Hypothalamus (tissue), 51 donors: Measurements from ENCODE around the gene TMEM132D.

Experiments used
- DNase-seq, 51 donors: peaks; one replicate each; lab custom pipeline; 2025; lab: John Stamatoyannopoulos, UW

The TMEM132D gene

DNA sequence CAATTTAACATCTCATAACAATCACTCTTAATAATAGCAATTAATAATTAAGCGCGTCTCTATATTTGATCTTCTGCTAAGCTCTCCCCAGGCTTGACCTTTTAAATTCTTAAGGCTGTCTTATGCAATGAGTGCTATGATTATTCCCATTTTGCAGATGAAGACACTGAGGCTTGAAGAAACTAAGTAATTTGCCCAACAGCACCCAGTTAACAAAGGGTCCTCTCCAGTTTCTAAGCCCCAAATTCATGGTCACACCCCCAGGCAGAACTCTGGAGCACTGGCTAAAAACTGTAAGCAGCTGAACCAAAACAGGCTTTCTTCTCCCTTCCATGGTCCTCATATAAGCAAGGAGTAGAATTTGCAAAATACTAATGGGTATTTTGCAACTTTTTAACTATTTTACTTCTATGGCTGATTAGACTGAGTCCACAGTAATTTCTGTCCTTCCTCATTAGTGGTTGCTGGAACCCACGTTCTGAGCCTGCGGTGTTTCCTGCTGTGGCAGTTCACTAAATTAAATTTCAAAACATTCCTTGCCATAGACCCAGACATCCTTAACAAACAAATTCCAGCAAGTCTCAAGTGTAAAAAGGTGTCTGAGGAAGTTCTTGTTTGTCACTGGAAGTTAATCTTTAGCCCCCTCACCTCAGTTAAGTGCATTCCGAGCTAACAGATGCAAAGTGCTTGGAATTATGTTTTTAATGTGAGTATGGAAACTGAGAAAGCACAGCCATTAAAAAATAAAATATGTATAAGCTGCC lies 76.5 kb downstream of the TMEM132D start:
- no peak for DNase-seq

DNA sequence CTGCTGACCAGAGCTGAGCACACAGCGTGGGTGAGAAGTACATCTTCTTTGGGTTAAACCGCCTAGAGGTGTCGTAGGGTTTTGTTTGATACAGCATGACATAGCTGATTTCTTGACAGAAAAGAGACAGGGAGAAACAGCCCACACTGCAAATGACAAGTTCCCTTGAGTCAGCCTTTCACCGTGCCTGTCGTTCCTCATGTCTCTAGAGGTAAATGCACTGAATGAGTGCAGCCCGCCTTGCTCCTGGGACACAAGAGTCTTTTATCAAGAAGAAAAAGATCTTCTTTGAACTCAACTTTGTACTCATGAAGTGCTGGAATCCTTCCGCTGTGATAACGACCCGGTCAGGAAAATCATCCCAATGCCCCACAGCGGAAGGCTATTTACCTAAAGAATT lies 77.6 kb downstream of the TMEM132D start:
- no peak for DNase-seq

DNA sequence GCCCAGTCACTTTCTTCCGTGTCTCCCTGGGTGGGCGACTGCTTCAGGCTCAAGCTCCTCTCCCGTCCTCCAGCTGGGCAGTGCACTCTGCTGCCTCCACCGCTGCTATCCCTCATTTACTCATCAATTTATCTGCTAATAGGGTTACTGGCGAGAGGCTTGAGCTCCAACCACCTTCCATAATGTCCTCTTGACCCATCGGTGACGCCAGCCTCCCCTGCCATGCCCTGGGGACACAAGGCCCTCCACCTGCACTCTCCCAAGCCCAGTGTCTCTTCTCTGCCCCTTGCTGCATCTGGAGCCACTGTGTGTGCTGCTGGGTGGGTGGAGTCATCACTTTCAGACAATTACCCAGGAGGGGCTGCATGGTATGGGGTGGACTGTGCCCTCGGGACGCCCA lies 78.5 kb downstream of the TMEM132D start:
- DNase-seq, result no peak

DNA sequence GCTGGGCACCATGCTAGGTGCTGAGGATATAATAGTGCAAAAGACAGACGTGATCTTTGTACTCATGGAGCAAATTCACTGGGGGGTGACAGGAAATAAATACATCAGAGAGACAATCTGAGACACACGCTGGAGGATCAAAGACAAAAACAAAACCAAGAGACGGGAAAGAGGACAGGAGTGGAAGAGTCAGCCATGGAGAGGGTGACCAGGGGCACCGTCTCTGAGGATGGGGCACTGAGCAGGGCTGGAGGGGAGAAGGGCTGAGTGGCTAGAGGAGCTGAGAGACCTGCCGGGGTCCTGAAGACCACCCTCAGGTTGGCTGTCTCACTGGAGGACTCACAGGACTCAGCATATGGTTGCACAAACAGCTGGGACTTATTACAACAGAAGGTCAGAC lies 81.9 kb downstream of the TMEM132D start:
- no peak for DNase-seq

DNA sequence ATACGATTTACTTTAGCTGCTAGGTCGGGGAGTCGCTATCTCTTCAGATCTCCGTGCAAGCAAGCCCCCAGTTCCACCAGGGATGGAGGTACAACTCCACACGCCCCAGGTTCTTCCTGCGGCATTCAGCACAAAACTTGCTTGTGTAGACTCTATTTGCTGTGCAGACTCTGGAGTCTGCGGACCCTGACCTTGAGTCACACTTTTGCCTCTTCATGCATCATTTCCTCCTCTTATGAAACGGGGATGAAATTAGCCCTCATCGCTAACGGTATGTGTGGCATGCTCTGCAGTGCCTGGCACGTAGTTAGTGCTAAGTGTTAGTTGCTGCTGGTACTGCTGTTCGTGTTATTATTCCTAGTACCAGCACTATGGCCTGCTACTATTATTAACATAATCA lies 84.4 kb downstream of the TMEM132D start:
- no peak for DNase-seq

DNA sequence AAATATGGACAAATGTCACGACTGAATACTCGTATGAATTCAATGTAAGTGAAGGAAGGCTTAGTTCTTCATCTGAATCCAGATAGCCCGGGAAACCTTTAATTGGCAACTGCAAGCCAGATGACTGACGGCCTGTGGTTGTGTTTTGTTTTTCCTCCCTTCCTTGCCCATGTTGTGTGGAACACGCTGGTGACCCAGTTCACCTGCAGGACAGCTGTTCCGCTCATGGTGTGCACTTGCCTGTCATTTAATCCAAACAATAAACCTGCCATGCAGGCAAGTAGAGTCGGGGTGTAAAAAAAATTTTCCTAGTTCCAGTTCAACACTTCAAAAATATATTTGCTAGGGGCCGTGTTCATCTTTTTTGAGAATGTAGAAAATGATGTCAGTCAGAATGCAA lies 88.0 kb downstream of the TMEM132D start:
- no peak for DNase-seq

DNA sequence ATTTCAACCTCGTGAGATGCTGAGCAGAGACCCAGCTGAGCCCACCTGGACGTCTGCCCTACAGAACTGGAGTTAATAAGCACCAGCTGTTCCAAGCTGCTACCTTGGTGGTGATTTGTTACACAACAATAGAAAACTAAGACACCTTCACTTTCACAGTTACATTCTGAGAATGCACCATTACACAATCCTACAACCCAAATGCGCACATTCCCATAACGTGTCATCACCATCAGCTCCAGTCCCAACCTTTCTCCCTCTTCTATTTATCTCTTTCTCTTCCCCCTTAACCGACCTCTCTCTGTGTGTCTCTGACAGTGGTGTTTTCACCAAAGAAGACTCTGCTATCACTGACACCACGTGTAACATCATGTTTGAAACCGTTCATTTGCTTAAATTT lies 91.9 kb downstream of the TMEM132D start:
- no peak for DNase-seq

DNA sequence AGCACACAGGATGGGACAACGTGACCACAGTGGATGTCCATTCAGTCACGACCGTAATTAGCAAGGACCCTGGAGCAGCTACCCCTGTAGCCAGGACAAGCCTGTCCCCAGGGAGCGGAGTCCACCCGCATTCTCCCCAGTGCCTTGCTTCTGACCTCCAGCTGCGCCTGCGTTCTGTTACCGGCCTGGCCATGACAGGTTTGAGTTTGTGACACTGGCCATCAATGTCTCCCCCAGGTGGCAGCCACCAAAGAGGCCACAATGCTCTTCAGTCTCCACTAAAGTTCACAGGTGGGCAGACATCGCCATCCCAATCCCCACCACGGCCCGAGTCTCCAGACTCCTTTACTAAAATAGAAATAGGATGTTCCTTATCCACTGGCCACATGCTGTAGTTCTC lies 96.7 kb downstream of the TMEM132D start:
- DNase-seq, result no peak

DNA sequence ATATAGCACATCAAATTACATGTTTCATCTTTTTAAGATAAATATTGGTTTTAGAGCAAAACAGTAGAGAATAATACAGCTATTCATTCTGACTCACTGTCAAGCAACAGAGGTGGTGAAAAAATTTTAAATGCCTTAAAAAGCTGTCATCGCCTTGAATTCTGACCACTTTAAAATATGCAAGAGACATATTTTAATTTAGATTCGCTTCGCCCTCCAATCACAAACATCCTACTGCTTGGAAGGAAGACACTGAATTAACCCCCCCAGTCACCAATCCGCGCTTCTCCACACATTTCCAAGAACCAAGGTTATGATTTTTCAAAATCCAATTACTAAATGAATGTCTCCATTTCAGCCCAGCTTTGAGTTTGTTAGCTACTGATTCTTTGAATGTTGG lies 112.4 kb downstream of the TMEM132D start:
- DNase-seq, result no peak

DNA sequence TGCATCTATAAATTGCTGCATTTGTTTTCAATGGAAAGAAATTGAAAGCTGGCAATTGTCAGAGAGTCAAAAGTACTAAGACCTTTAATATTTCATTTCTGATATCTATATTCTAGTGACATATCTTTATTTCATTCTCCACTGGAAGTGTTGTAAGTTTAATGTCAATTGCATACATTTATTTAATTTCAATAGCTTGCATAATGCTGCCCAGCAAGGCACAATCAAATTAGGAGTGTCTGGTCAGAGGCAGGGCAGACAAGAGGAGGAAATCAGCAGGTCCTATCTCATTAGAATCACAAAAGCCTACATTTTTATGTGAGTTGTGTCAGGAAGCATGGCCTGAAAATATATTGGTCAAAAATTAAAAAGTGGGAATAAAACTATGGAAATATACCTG lies 112.9 kb downstream of the TMEM132D start:
- DNase-seq, result no peak

DNA sequence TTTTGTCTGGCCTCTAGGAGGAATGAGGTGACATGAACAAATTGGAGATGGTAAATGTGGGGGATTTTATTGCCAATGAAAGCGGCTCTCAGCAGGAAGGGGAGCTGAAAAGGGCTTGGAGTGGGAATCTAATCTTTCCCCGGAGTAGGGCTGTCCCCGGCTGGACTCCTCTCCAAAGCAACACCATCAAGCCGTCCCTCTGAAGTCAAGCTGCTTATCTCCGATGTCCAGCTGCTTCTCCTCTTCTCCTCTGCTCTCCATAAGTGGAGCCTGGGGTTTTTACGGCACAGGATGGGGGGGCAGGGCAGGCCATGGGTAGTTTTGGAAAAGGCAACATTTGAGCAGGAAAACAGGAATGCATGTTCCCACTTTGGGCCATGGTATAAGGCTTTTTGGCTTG lies 113.5 kb downstream of the TMEM132D start:
- no peak for DNase-seq

DNA sequence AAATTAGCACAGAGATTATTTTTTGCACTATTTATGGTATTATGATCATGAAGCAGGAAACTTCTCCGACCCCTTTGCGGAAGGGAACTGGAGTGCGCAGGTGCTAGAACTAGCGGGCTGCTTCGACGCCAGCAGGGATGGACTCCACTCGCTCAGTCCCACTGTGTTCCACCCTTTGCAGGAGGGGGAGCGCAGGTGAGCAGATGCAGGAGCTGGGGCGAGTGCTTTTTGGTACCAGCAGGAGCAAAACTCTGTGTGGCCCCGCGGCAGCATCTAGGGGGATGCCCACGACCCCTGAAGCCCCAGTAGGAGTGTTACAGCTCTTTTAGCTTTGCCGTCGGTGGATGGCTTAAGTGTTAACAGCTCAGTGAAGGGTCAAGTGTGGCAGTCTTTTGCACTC lies 113.9 kb downstream of the TMEM132D start:
- DNase-seq, result no peak

DNA sequence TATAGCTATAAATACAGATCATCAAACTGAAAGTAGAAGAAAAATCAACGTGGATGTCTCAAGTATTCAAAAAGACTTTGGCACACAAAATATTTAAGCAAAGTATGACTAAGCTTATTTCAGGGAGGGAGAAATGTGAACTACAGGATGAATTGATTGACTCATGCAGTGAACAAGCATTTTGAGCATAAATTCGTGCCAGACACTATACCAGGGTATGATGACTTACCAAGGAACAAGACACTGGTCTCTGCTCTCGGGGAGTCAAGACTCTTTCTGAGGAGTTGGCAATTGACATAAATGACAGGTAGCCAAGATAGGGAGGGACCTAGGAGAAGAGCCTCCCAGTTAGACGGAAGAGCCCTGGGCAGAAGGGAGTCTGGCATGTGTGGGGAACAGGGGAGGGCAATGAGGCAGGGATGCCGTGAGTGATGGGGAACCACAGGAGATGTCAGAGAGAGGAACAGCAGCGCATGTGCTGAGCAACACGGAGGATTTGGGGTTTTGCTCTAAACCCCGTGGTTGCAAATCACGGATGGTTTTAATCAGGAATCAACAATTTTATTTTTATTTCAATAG lies 115.2 kb downstream of the TMEM132D start:
- DNase-seq, result no peak

DNA sequence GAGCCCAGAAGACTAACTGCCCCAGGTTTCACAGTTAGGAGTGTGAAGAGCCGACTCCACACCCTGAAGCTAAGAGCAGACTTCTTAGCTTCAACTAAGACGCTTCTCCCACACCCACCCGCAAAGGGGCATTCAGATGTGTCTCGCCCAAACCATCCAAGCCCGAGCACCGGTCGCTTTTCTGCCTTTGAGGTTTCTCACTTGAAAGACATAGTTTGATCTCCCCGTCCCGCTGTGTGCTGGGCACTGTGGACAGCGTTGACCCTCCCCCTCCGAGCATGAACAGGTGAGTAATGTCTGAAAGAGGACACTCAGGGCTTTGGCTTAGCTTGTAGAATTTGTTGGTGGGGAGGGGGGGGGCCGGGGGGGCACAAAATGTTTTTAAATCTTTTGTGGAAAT lies 123.8 kb downstream of the TMEM132D start:
- DNase-seq, result no peak

DNA sequence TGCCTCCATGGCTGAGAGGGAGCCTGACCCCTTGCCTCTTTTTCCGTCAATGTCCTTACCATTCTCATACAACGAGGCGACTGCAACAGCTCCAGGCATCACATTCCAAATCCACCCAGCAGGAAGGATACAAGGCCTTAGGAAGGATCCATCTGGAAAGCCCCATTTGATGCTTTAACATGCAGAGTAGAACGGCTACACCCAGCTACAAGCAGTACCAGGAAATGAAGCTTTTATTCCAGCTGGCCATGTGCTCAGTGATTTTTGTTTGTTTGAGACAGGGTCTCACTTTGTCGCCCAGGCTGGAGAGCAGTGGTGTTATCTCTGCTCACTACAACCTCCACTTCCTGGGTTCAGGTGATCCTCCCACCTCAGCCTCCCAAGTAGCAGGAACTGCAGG lies 124.8 kb downstream of the TMEM132D start:
- no peak for DNase-seq

DNA sequence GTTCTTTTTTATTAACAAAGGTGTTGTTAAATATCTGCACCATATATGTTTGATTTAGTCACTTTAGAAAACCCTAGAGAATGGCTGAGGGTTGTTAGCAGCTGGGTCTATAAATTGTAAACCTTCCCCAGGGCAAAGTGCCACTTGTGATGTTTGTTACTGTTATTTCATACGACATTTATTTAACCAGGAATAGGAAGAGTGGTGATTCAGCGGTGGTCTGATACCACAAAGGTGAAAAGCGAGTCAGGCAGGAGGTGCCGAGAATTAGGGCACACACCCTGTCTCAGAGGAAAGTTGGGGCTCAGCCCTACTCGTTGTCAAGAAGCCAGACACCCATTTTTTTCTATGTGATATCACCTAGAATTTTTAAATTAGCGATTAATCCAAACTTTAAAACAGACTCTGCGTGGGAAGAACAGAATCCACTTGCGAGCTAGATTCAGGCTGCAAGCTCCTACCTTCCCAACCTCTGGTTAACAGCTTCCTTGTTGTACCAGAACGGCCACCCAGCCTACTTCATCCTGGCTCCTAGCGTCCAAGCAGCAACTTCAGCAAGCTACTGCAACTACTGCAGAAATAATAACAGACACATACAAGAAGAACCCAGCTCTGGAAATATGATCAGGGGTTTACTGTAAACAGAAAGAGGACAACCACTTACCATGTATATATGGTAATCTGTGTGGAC lies 126.7 kb downstream of the TMEM132D start:
- no peak for DNase-seq

DNA sequence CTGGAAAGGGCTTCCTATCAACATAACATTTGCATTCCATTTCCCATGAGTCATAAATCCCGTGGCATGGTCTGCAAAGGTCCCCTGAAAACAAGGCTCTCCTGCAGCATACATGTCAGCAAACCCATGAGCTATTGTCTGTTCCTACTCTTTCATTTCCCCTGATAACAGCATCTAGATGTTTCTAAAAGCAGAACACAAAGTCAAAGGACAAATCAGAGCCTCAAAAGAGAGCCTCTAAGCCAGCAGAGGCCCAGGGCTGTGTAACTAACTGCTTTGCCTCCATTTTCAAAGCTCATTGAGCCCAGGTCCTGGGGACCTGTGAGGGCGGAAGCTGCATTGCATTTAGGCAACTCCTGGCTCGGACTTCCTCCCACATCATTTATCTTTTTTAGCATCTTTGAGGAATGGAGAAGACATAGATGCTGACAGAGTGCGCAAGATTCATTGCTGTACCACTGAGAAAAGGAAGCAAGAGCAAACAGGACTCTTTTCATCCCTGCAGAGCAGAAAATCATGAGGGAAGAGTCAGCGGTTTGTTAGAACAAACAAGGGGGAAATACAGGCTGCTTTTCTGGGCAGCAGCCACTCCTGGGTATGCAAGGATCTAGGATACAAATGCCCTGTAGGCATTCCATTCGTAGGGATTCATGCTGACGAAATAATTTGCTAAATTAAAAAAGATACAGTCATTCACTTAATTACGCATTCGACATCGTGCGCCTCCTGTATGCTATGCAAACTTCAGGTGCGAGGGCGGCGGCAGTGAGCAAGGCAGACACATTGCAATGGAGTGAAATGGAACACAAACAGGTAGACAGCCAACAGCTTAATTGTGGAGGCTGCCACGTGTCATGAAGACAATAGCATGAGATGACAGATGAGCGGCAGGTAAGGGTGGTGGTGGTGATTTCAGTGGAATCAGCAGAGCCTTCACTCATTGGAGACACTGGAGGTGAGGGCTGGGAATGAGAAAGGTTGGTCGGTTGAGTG lies 131.0 kb downstream of the TMEM132D start:
- no peak for DNase-seq

DNA sequence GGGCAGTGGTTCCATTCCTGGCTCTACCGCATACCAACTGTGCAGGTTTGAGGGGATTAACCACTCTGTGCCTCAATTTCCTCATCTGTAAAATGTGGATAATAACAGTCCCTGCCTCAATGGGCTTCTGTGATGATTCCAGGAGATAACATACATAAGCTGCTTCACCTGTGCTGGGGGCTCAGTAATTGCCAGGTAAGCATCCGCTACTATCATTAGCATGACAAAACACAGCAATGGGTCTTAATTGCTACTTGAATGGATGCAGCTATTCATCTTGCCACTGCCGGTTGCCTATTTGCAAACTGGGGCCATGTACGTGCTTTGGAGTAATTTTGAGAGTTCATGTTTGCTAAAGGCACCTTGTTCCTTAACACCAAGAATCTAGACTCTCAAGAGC lies 132.6 kb downstream of the TMEM132D start:
- no peak for DNase-seq

DNA sequence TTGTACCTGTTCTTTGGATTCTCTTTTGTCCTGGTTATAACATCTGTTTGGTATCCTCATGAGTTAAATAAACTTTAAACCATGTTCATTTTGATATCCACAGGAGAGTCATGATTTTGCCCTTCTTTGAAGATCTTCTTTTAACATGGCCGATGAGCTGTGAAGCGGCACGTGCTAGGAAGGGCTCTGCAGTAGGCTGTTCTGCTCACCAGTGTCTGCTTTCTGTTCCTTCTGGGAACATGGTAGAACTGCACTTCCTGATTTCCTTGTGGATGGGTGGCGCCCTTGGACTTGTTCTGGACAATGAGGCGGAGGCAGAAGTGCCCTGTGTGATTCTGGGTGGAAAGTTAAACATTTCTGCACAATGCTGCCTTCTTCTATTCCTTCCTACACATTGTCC lies 138.1 kb downstream of the TMEM132D start:
- DNase-seq, result no peak

DNA sequence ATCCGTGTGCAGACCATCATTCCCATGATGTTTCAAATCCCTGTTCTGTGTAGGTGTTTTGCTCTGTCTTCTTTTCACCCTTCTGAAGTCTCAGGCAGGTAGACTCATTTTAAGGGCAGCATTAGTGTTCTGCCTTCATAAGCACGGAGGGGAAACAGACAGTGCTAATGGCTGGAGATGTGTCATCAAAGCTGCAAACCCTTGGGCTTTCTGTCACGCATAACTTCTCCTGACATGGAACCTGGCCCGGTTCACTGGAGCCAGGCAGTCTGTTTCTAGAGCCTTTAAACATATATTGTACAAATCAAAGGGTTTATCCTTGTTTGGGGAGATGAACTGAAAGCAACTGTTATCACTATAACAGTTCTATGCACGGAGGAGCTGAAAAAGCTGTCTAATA lies 141.4 kb downstream of the TMEM132D start:
- DNase-seq, result no peak

DNA sequence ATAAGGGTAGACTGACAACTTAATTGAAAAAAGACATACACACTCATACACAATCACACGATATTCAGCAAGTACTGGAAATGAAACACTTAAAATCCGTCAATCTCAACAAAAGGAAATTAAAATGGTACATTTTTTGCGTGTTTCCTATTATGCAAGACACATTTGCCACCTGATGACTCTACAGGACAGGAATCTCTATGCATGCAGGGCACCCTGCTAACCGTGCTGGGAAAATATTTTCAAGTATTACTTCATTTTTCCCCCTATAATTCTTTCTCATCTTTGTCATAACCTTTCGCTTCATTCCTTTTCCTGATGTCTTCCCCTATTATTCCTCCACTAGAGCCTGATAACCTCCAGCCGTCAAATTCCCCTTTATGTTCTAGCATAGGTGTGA lies 150.2 kb downstream of the TMEM132D start:
- DNase-seq, result no peak
